A549 (cell line): ENCODE measurements around the gene BRAT1. TPM values are rescaled to one million over a fixed set of nuclear protein-coding genes. Genes with fewer than 3 reads are reported as not detected.

Source experiments
- ATAC-seq, 2 experiments: fragments of 200-7000 bp in 1 of 2; fragments of >200 bp in 1 of 2; cut with Nextera tagmentation in 1 of 2; cut with Tn5 transposase in 1 of 2; 3 replicates each; pipeline versions ENCODE4 v1.8.0 to v1.9.1; 2018 to 2020; ENCODE audit warnings: mild to moderate bottlenecking in 1 of 2, moderate library complexity in 1 of 2
- CTCF ChIA-PET: fragments of 300-600 bp; sonication (Branson Sonifier 250); formaldehyde crosslinking; extraction: SDS; loops from one replicate; lab custom pipeline; 2021; ENCODE audit warnings: antibody characterized with exemption, inconsistent platforms; lab: Yijun Ruan, JAX
- POLR2A ChIA-PET: fragments of 350-600 bp; formaldehyde crosslinking; extraction: SDS; loops from one replicate; lab custom pipeline; 2021; ENCODE audit warnings: antibody characterized with exemption, inconsistent platforms; lab: Yijun Ruan, JAX
- DNase-seq, 2 experiments: peaks; one replicate each; pipeline versions ENCODE4 v3.0.0 to v3.0.0-alpha.2; 2011 to 2016; ENCODE audit warnings: low read depth in 1 of 2, low spot score in 1 of 2
- FAIRE-seq: peaks from 2 replicates; lab custom pipeline; 2011; peaks lifted over from hg19 to GRCh38; lab: Jason Lieb, UNC
- H3K27ac ChIP-seq, 2 experiments: fragments of >200 bp; sonication (Bioruptor Twin); formaldehyde crosslinking; 3 replicates each; pipeline ENCODE4 v1.5.1; 2016 to 2017
- H3K4me1 ChIP-seq: fragments of >200 bp; sonication (Bioruptor Twin); formaldehyde crosslinking; 3 replicates; pipeline ENCODE4 v1.6.1; 2016
- H3K4me2 ChIP-seq: fragments of >200 bp; sonication (Bioruptor Twin); formaldehyde crosslinking; 3 replicates; pipeline ENCODE4 v1.6.1; 2016
- H3K4me3 ChIP-seq: fragments of >200 bp; sonication (Bioruptor Twin); formaldehyde crosslinking; 3 replicates; pipeline ENCODE4 v1.5.1; 2016
- H3K9me3 ChIP-seq: fragments of >200 bp; sonication (Bioruptor Twin); formaldehyde crosslinking; 3 replicates; pipeline ENCODE4 v1.6.1; 2016
- BCL3 ChIP-seq: fragments of >200 bp; sonication (Bioruptor Twin); formaldehyde crosslinking; IDR thresholded peaks from 3 replicates; pipeline ENCODE4 v1.6.1; 2016
- CBX2 ChIP-seq: fragments of 200-600 bp; sonication (generic); IDR thresholded peaks from 2 replicates; pipeline ENCODE4 v1.6.1; 2016; ENCODE audit warnings: low read depth, mild to moderate bottlenecking, borderline replicate concordance
- CBX8 ChIP-seq: fragments of 200-600 bp; sonication (generic); IDR thresholded peaks from 2 replicates; pipeline ENCODE4 v1.6.1; 2016
- CEBPB ChIP-seq, 2 experiments: fragments of >200 bp in 1 of 2; sonication (Bioruptor Twin) in 1 of 2; formaldehyde crosslinking in 1 of 2; IDR thresholded peaks; 2 replicates each; pipeline ENCODE4 v1.6.1; 2012 to 2016
- CHD2 ChIP-seq: fragments of 150-350 bp; IDR thresholded peaks from 2 replicates; pipeline ENCODE4 v1.6.1; 2014; ENCODE audit warnings: low read length; ENCODE audit not compliant: partially characterized antibody
- CHD4 ChIP-seq: fragments of 200-600 bp; sonication (generic); IDR thresholded peaks from 2 replicates; pipeline ENCODE4 v1.6.1; 2016; ENCODE audit warnings: antibody characterized with exemption, mild to moderate bottlenecking, borderline replicate concordance
- CTCF ChIP-seq: fragments of >200 bp; sonication (Bioruptor Twin); formaldehyde crosslinking; IDR thresholded peaks from 3 replicates; pipeline ENCODE4 v1.5.1; 2016
- EHMT2 ChIP-seq: fragments of 200-600 bp; sonication (generic); IDR thresholded peaks from 2 replicates; pipeline ENCODE4 v1.6.1; 2016; ENCODE audit warnings: antibody characterized with exemption, low read depth, mild to moderate bottlenecking, moderate library complexity
- ELK1 ChIP-seq: fragments of 150-350 bp; IDR thresholded peaks from 2 replicates; pipeline ENCODE4 v1.6.1; 2014; ENCODE audit warnings: low read depth, mild to moderate bottlenecking, low read length
- GATA3 ChIP-seq: IDR thresholded peaks from 2 replicates; pipeline ENCODE4 v1.6.1; 2012; ENCODE audit warnings: borderline replicate concordance
- HDAC2 ChIP-seq: fragments of 200-600 bp; sonication (generic); IDR thresholded peaks from 2 replicates; pipeline ENCODE4 v1.6.1; 2016
- JUN ChIP-seq, 2 experiments: fragments of >200 bp; sonication (Bioruptor Twin); formaldehyde crosslinking; IDR thresholded peaks; 2 replicates in 1 of 2; 3 replicates in 1 of 2; pipeline ENCODE4 v1.6.1; 2016 to 2017
- KDM5A ChIP-seq: fragments of 200-600 bp; sonication (generic); IDR thresholded peaks from 2 replicates; pipeline ENCODE4 v1.6.1; 2016; ENCODE audit warnings: antibody characterized with exemption, mild to moderate bottlenecking
- MAX ChIP-seq: IDR thresholded peaks from 2 replicates; pipeline ENCODE4 v1.6.1; 2012
- MAZ ChIP-seq: fragments of 150-350 bp; IDR thresholded peaks from 2 replicates; pipeline ENCODE4 v1.6.1; 2014; ENCODE audit warnings: antibody characterized with exemption, low read depth, low read length, borderline replicate concordance
- MYC ChIP-seq: IDR thresholded peaks from 2 replicates; pipeline ENCODE4 v1.6.1; 2012; ENCODE audit warnings: mild to moderate bottlenecking, inconsistent platforms, low read length, improper control_type of control experiment, borderline replicate concordance
- NR3C1 ChIP-seq: fragments of >200 bp; sonication (Bioruptor Twin); formaldehyde crosslinking; IDR thresholded peaks from 3 replicates; pipeline ENCODE4 v1.6.1; 2017
- PBX3 ChIP-seq: IDR thresholded peaks from 2 replicates; pipeline ENCODE4 v1.6.1; 2012
- PHF8 ChIP-seq: fragments of 200-600 bp; sonication (generic); IDR thresholded peaks from 2 replicates; pipeline ENCODE4 v1.6.1; 2016; ENCODE audit warnings: low read depth, mild to moderate bottlenecking, antibody characterized with exemption, moderate library complexity, borderline replicate concordance
- POLR2A ChIP-seq: IDR thresholded peaks from 2 replicates; pipeline ENCODE4 v1.6.1; 2012; ENCODE audit warnings: mild to moderate bottlenecking, low read length
- POLR2AphosphoS2 ChIP-seq: conservative IDR thresholded peaks from 2 replicates; pipeline ENCODE4 v1.6.1; 2012; ENCODE audit warnings: low read length, improper control_type of control experiment, inconsistent platforms
- RNF2 ChIP-seq: fragments of 200-600 bp; sonication (generic); IDR thresholded peaks from 2 replicates; pipeline ENCODE4 v1.6.1; 2016; ENCODE audit warnings: low read depth, mild to moderate bottlenecking, antibody characterized with exemption, moderate library complexity, borderline replicate concordance
- SREBF2 ChIP-seq: fragments of 450-650 bp; IDR thresholded peaks from 2 replicates; pipeline ENCODE4 v1.6.1; 2014; ENCODE audit warnings: mild to moderate bottlenecking, moderate library complexity
- TFCP2L1 ChIP-seq: fragments of 250-450 bp; sonication (Bioruptor Pico); IDR thresholded peaks from 2 replicates; pipeline ENCODE4 v1.5.0; 2021; ENCODE audit warnings: mild to moderate bottlenecking
- TP53 ChIP-seq: fragments of 250-450 bp; sonication (Bioruptor Pico); IDR thresholded peaks from 2 replicates; pipeline ENCODE4 v1.5.0; 2021; ENCODE audit warnings: mild to moderate bottlenecking, moderate library complexity
- ZNF302 ChIP-seq: fragments of 250-450 bp; sonication (Bioruptor Pico); IDR thresholded peaks from 2 replicates; pipeline ENCODE4 v1.9.0; 2021; ENCODE audit warnings: inconsistent platforms, mild to moderate bottlenecking, moderate library complexity
- WGBS: methylation state at CpG from one replicate; pipeline ENCODE4 v1.1.6; 2017; ENCODE audit errors: missing lambda C conversion rate; 5-methylcytosine and 5-hydroxymethylcytosine counted together
- polyA plus RNA-seq, 4 experiments: library from polyadenylated mRNA; depleted of rRNA in 3 of 4; stranded (reverse); fragments of >200 nt; fragmentation: RNase III in 1 of 4; extraction: RNeasy Plus Mini Kit Qiagen cat#74134 plus additional on column Dnase treatment in 1 of 4; gene quantifications; 2 replicates in 3 of 4; 3 replicates in 1 of 4; pipeline ENCODE4 v1.2.3, GENCODE V29; 2011 to 2017

The BRAT1 gene
- polyA plus RNA-seq, 2 of the 4 experiments (the other 2 are of a cell fraction), result 11.9 to 25.6 TPM

- TF ChIP-seq MYC, result no peak
- TF ChIP-seq, all 56 proteins: peak for 0
Measured at GRCh38 chr7:2587778-2588177, 32.5 kb upstream of the BRAT1 start (continued).

GRCh38 chr7:2587134-2587533, 31.8 kb upstream of the BRAT1 start:
- POLR2A ChIA-PET, result no interaction called here
- no peak for TF ChIP-seq POLR2A
- TF ChIP-seq MYC, result no peak
- TF ChIP-seq BCL3, result no peak
- TF ChIP-seq EHMT2, result no peak
- TF ChIP-seq ZNF302 (CRISPR knock-in tag), result no peak
- TF ChIP-seq MAX, result no peak
- no peak for TF ChIP-seq POLR2AphosphoS2
- no peak for TF ChIP-seq TP53 (CRISPR knock-in tag)
- TF ChIP-seq, all 56 proteins: peak for 0
- DNase-seq (no peak), FAIRE-seq (no peak), ATAC-seq (no peak)
- CTCF ChIA-PET, result interaction anchor here (1.4 kb wide), 1 partner anchor 112 kb away, joined by 3 read pairs; no protein-coding TSS in a partner anchor
- Histone ChIP-seq H3K4me2 (no peak overlapping the region), H3K4me1 (no peaks in the 10 kb centered on the region), H3K9me3 (no peaks in the 10 kb centered on the region), H3K4me3 (no peak overlapping the region), H3K27ac (no peak overlapping the region)
- WGBS, result 92% methylated on average over 9 of the region's 9 CpGs

- 95% methylated on average over 24 of the region's 24 CpGs for WGBS
- CTCF ChIA-PET, result interaction anchor here (1.0 to 1.4 kb wide), 2 partner anchors 16 to 112 kb away, joined by 3 read pairs; no protein-coding TSS in a partner anchor
- no peak for FAIRE-seq
Measured at GRCh38 chr7:2586326-2587020, 31.1 kb upstream of the BRAT1 start.

More at GRCh38 chr7:2586326-2587020, 31.1 kb upstream of the BRAT1 start:
- Histone ChIP-seq H3K4me2 (no peak overlapping the region), H3K4me3 (no peak overlapping the region), H3K9me3 (no peaks in the 10 kb centered on the region), H3K27ac (no peak overlapping the region), H3K4me1 (no peaks in the 10 kb centered on the region)
- no peak for TF ChIP-seq MAZ
- TF ChIP-seq MYC, result no peak
- no peak for TF ChIP-seq CHD4
- no peak for TF ChIP-seq HDAC2
- no peak for TF ChIP-seq CBX8
- no peak for TF ChIP-seq CBX2
- no peak for TF ChIP-seq NR3C1
- TF ChIP-seq TFCP2L1 (CRISPR knock-in tag), result no peak
- TF ChIP-seq GATA3, result no peak
- TF ChIP-seq CTCF, result no peak
- no peak for TF ChIP-seq KDM5A
- no peak for TF ChIP-seq SREBF2
- no peak for TF ChIP-seq CHD2
- no peak for TF ChIP-seq POLR2AphosphoS2
- TF ChIP-seq ELK1, result no peak
- no peak for TF ChIP-seq RNF2
- TF ChIP-seq PBX3, result no peak
- no peak for TF ChIP-seq CEBPB (IDR thresholded peaks at IDR 0.05)
- TF ChIP-seq PHF8, result no peak
- TF ChIP-seq JUN (IDR thresholded peaks at IDR 0.05), result no peak
- POLR2A ChIA-PET, result no interaction called here
- DNase-seq (no peak), ATAC-seq (no peak; a peak in 2 of 6 replicates)
